HCT116 (cell line): ENCODE results near the gene GABRA4. TPM values are rescaled to one million over a fixed set of nuclear protein-coding genes. Genes with fewer than 3 reads are reported as not detected.

Experiments used
- ATAC-seq: fragments of 200-7000 bp; cut with Tn5 transposase; 2 replicates; pipeline ENCODE4 v1.9.1; 2020; ENCODE audit warnings: mild to moderate bottlenecking, moderate library complexity
- BruUV-seq: library from RNA; stranded (reverse); fragments of 400-500 nt; replicated peaks from 2 replicates; lab custom pipeline; 2021; lab: Mats Ljungman, UMichigan
- CTCF ChIA-PET: fragments of 300-600 bp; sonication (Branson Sonifier 250); formaldehyde crosslinking; loops from one replicate; lab custom pipeline; 2021; ENCODE audit warnings: antibody characterized with exemption; lab: Charles Lee
- POLR2A ChIA-PET: fragments of 300-600, 350-600 bp; sonication (Branson Sonifier 250); formaldehyde crosslinking; loops from one replicate; lab custom pipeline; 2021; ENCODE audit warnings: antibody characterized with exemption; lab: Charles Lee
- RAD21 ChIA-PET, 2 experiments: fragments of 300-600 bp; sonication (Branson Sonifier 250); formaldehyde crosslinking; loops; one replicate each; lab custom pipeline; 2023; ENCODE audit warnings: low total read pairs in 2 of 2; ENCODE audit not compliant: uncharacterized antibody in 2 of 2, unreplicated experiment in 2 of 2, low non-redundant PET in 1 of 2; lab: Charles Lee
- DNase-seq: peaks from one replicate; pipeline ENCODE4 v3.0.0-alpha.2; 2010; ENCODE audit warnings: low read depth, low spot score
- H2AFZ ChIP-seq: fragments of 200-600 bp; shearing (Covaris generic), sonication (generic); 2 replicates; pipeline ENCODE4 v1.6.1; 2017; ENCODE audit warnings: low read depth, mixed run types, mixed read lengths, antibody characterized with exemption, low read length; ENCODE audit not compliant: poor library complexity, severe bottlenecking
- H3K27ac ChIP-seq: 2 replicates; pipeline ENCODE4 v1.5.1; 2012; ENCODE audit warnings: low read depth, low read length
- H3K27me3 ChIP-seq: fragments of 200-600 bp; sonication (generic); 2 replicates; pipeline ENCODE4 v1.6.1; 2016; ENCODE audit warnings: mixed run types, low read length, mixed read lengths; ENCODE audit not compliant: insufficient read depth
- H3K36me3 ChIP-seq, 2 experiments: fragments of 200-500 bp in 1 of 2; fragments of 200-600 bp in 1 of 2; sonication (Bioruptor generic) in 1 of 2; sonication (generic) in 1 of 2; 2 replicates each; pipeline versions ENCODE4 v1.5.1 to v1.6.1; 2014 to 2016; ENCODE audit warnings: low read length in 2 of 2, inconsistent platforms in 1 of 2, mixed read lengths in 1 of 2, mixed run types in 1 of 2; ENCODE audit not compliant: insufficient read depth in 2 of 2, control insufficient read depth in 1 of 2
- H3K4me1 ChIP-seq, 2 experiments: fragments of 200-600 bp in 1 of 2; sonication (generic) in 1 of 2; 2 replicates each; pipeline versions ENCODE4 v1.5.1 to v1.6.1; 2012 to 2017; ENCODE audit warnings: low read length in 2 of 2, inconsistent platforms in 1 of 2, mild to moderate bottlenecking in 1 of 2, mixed read lengths in 1 of 2, mixed run types in 1 of 2, moderate library complexity in 1 of 2; ENCODE audit not compliant: insufficient read depth in 2 of 2, control insufficient read depth in 1 of 2
- H3K4me2 ChIP-seq: fragments of 200-600 bp; sonication (generic); 2 replicates; pipeline ENCODE4 v1.6.1; 2017; ENCODE audit warnings: mixed run types, low read length, mixed read lengths
- H3K4me3 ChIP-seq, 2 experiments: fragments of 200-600 bp in 1 of 2; sonication (generic) in 1 of 2; replicated peaks in 1 of 2; 2 replicates each; pipeline ENCODE4 v1.5.1; 2011 to 2016; ENCODE audit warnings: low read length in 2 of 2, control low read depth in 1 of 2, low read depth in 1 of 2, mild to moderate bottlenecking in 1 of 2, mixed read lengths in 1 of 2, mixed run types in 1 of 2
- H3K79me2 ChIP-seq: fragments of 200-600 bp; sonication (generic); 2 replicates; pipeline ENCODE4 v1.6.1; 2017; ENCODE audit warnings: mild to moderate bottlenecking, mixed run types, low read length, moderate library complexity, mixed read lengths; ENCODE audit not compliant: insufficient read depth
- H3K9ac ChIP-seq: fragments of 200-600 bp; sonication (generic); 2 replicates; pipeline ENCODE4 v1.6.1; 2016; ENCODE audit warnings: low read length, mixed read lengths
- H3K9me2 ChIP-seq: fragments of 200-600 bp; sonication (generic), shearing (Covaris generic); 2 replicates; pipeline ENCODE4 v1.6.1; 2017; ENCODE audit warnings: mixed run types, mild to moderate bottlenecking, moderate library complexity; ENCODE audit not compliant: insufficient read depth
- H3K9me3 ChIP-seq, 2 experiments: fragments of 200-500 bp in 1 of 2; fragments of 200-600 bp in 1 of 2; sonication (Bioruptor generic) in 1 of 2; sonication (generic) in 1 of 2; 2 replicates each; pipeline ENCODE4 v1.6.1; 2014 to 2017; ENCODE audit warnings: low read length in 2 of 2, mixed read lengths in 2 of 2, inconsistent platforms in 1 of 2, low read depth in 1 of 2, mild to moderate bottlenecking in 1 of 2, mixed run types in 1 of 2, moderate library complexity in 1 of 2; ENCODE audit not compliant: control insufficient read depth in 1 of 2, insufficient read depth in 1 of 2
- H4K20me1 ChIP-seq: fragments of 200-600 bp; sonication (generic), shearing (Covaris generic); 2 replicates; pipeline ENCODE4 v1.6.1; 2017; ENCODE audit warnings: mixed run types, mild to moderate bottlenecking, moderate library complexity; ENCODE audit not compliant: insufficient read depth
- CEBPB ChIP-seq: IDR thresholded peaks from 2 replicates; pipeline ENCODE4 v1.6.1; 2012; ENCODE audit warnings: low read depth
- ELF1 ChIP-seq: IDR thresholded peaks from 2 replicates; pipeline ENCODE4 v1.6.1; 2012; ENCODE audit warnings: low read depth, borderline replicate concordance
- EZH2phosphoT487 ChIP-seq: fragments of 200-600 bp; IDR thresholded peaks from 2 replicates; pipeline ENCODE4 v1.6.1; 2018; ENCODE audit warnings: antibody characterized with exemption, borderline replicate concordance
- MAX ChIP-seq: IDR thresholded peaks from 2 replicates; pipeline ENCODE4 v1.6.1; 2012
- POLR2A ChIP-seq: IDR thresholded peaks from 2 replicates; pipeline ENCODE4 v1.7.0; 2011; ENCODE audit warnings: borderline replicate concordance; ENCODE audit not compliant: insufficient read depth, insufficient read length; ENCODE audit errors: extremely low read depth
- POLR2AphosphoS5 ChIP-seq: IDR thresholded peaks from 2 replicates; pipeline ENCODE4 v1.6.1; 2011; ENCODE audit warnings: mild to moderate bottlenecking, low read depth, low read length, moderate library complexity
- REST ChIP-seq: IDR thresholded peaks from 2 replicates; pipeline ENCODE4 v1.6.1; 2012; ENCODE audit warnings: low read depth
- SP1 ChIP-seq: IDR thresholded peaks from 2 replicates; pipeline ENCODE4 v1.6.1; 2012; ENCODE audit warnings: low read depth
- YY1 ChIP-seq: IDR thresholded peaks from 2 replicates; pipeline ENCODE4 v1.6.1; 2011; ENCODE audit warnings: low read length, low read depth, moderate library complexity, mild to moderate bottlenecking; ENCODE audit not compliant: insufficient replicate concordance; ENCODE audit errors: extremely low read depth
- intact Hi-C: fragments of 100-400 bp; cut with micrococcal nuclease; formaldehyde crosslinking; loops from 2 replicates; pipeline ENCODE4 v1.10.0; 2022
- total RNA-seq: library from RNA; stranded (reverse); gene quantifications from one replicate; pipeline ENCODE4 v1.2.1, GENCODE V29; 2021; ENCODE audit not compliant: unreplicated experiment

GABRA4 gene
- total RNA-seq, 1 experiment from 2014 or later, result not detected

- TF ChIP-seq YY1 (no peak), CEBPB (no peak), MAX (no peak), POLR2AphosphoS5 (no peak), SP1 (no peak), POLR2A (no peak), ELF1 (no peak), REST (no peak), EZH2phosphoT487 (no peak)
- H3K9me2 ChIP-seq, result no peaks in the 10 kb centered on the region
- no peak overlapping the region for H3K9ac ChIP-seq
- H3K4me3 ChIP-seq, result no peak overlapping the region
- H3K4me2 ChIP-seq, result no peak overlapping the region
- ChIA-PET CTCF (no interaction called here), RAD21 (no interaction called here), POLR2A (no interaction called here)
- no peaks in the 10 kb centered on the region for H3K27me3 ChIP-seq
- 0 out of 4 replicates have a peak, but pooled peaks cover 0 to 3% of the 10 kb centered on the region in 2 experiments for H3K9me3 ChIP-seq
- no TSS peak for BruUV-seq
- ATAC-seq (no peak), DNase-seq (no peak)
- H3K27ac ChIP-seq, result no peak overlapping the region
- H4K20me1 ChIP-seq, result no peaks in the 10 kb centered on the region
- no peak overlapping the region for H2AFZ ChIP-seq
- H3K79me2 ChIP-seq, result no peaks in the 10 kb centered on the region
- H3K4me1 ChIP-seq, result no peaks in the 10 kb centered on the region
- intact Hi-C loops, result no loop called here
- H3K36me3 ChIP-seq, result no peaks in the 10 kb centered on the region
Observed at GRCh38 chr4:47012676-47013075, 19.3 kb upstream of the GABRA4 start.
